ENCODE data around the gene LGI2.
"Not testable (repeated sequence)": the region's sequence is repeated elsewhere in the genome, so short reads cannot be mapped to it uniquely, and the experiment has no call there.

The LGI2 gene

GRCh38 chr4:25050370-25051078 is 19.8 kb upstream of the LGI2 start:
- no peak for DNase-seq

- no peak for DNase-seq
These were observed 12.8 kb upstream of the LGI2 start for GRCh38 chr4:25043548-25043947.

GRCh38 chr4:25033526-25033925 is 2.8 kb upstream of the LGI2 start:
- no peak for DNase-seq

- DNase-seq = no peak
These were observed 1.4 kb upstream of the LGI2 start for GRCh38 chr4:25032126-25032525.

GRCh38 chr4:25031077-25031621 is 403 bp upstream of the LGI2 start:
- peak in 20 of 51 donors; percentile 4 to 56 (median 20) for DNase-seq

GRCh38 chr4:25029479-25030276 is 1.1 kb downstream of the LGI2 start:
- peak in 1 of 51 donors; percentile 5 for DNase-seq

GRCh38 chr4:25028851-25029250 is 1.9 kb downstream of the LGI2 start:
- no peak for DNase-seq

- DNase-seq = no peak
These were observed 8.0 kb downstream of the LGI2 start for GRCh38 chr4:25022766-25023165.

- DNase-seq = no peak
These were observed 9.5 kb downstream of the LGI2 start for GRCh38 chr4:25021216-25021615.

- no peak for DNase-seq
These were observed 10.5 kb downstream of the LGI2 start for GRCh38 chr4:25020236-25020635.

- no peak for DNase-seq
These were observed 11.2 kb downstream of the LGI2 start for GRCh38 chr4:25019501-25019900.

GRCh38 chr4:25015012-25015411 is 15.7 kb downstream of the LGI2 start:
- DNase-seq = no peak

GRCh38 chr4:25014662-25014983 is 16.1 kb downstream of the LGI2 start:
- DNase-seq = not testable (repeated sequence)

- no peak for DNase-seq
These were observed 16.7 kb downstream of the LGI2 start for GRCh38 chr4:25013756-25014661.

GRCh38 chr4:25012655-25013054 is 18.1 kb downstream of the LGI2 start:
- no peak for DNase-seq

- no peak for DNase-seq
These were observed 19.4 kb downstream of the LGI2 start for GRCh38 chr4:25011135-25011866.

- peak in 1 of 51 donors; percentile 13 for DNase-seq
These were observed 23.1 kb downstream of the LGI2 start for GRCh38 chr4:25007598-25007997.

- DNase-seq = no peak
These were observed 28.1 kb downstream of the LGI2 start for GRCh38 chr4:25002681-25003080.

- DNase-seq = no peak
These were observed 29.2 kb downstream of the LGI2 start for GRCh38 chr4:25001509-25001908.

- DNase-seq = no peak
These were observed 30.1 kb downstream of the LGI2 start for GRCh38 chr4:25000639-25001038.

Measured in hypothalamus (tissue), 51 donors.